HG03045 (cell line): Measurements from ENCODE around the gene TDRD12.

Experiments used
- ATAC-seq: cut with Tn5 transposase; IDR thresholded peaks from one replicate; pipeline ENCODE4 v1.9.1; 2021; ENCODE audit warnings: mild to moderate bottlenecking, moderate library complexity; ENCODE audit not compliant: unreplicated experiment

Gene TDRD12

GRCh38 chr19:32719611-32720059 is at the start of gene TDRD12:
TDRD12 (plus strand) TSS chr19:32719767; CDS start chr19:32720073, 306 bp downstream.
- ATAC-seq = no peak

GRCh38 chr19:32671883-32672593 is 47.5 kb upstream of the TDRD12 start:
- ATAC-seq = no peak

GRCh38 chr19:32672841-32673240 is 46.7 kb upstream of the TDRD12 start:
- ATAC-seq = no peak

GRCh38 chr19:32673573-32673972 is 46.0 kb upstream of the TDRD12 start:
- no peak for ATAC-seq

- no peak for ATAC-seq
Measured at GRCh38 chr19:32674153-32674930, 45.2 kb upstream of the TDRD12 start.

- ATAC-seq = peak; percentile 97
Measured at GRCh38 chr19:32674931-32675719, 44.4 kb upstream of the TDRD12 start, which contains the start of gene ANKRD27. ANKRD27 (minus strand) TSS chr19:32675180; CDS start chr19:32659015, 16,165 bp downstream.

- ATAC-seq = peak; percentile 34
Measured at GRCh38 chr19:32675720-32676185, 43.8 kb upstream of the TDRD12 start, which contains the start of gene RGS9BP. RGS9BP (plus strand) TSS chr19:32675848; CDS start chr19:32676264, 416 bp downstream.

- ATAC-seq = no peak
Measured at GRCh38 chr19:32676186-32676894, 43.2 kb upstream of the TDRD12 start.

- ATAC-seq = no peak
Measured at GRCh38 chr19:32676895-32677359, 42.6 kb upstream of the TDRD12 start.

- ATAC-seq = no peak
Measured at GRCh38 chr19:32677657-32678056, 41.9 kb upstream of the TDRD12 start.

GRCh38 chr19:32680986-32681385 is 38.6 kb upstream of the TDRD12 start:
- ATAC-seq = no peak

GRCh38 chr19:32682317-32682716 is 37.2 kb upstream of the TDRD12 start:
- no peak for ATAC-seq

GRCh38 chr19:32686847-32687475 is 32.6 kb upstream of the TDRD12 start:
- ATAC-seq = no peak

GRCh38 chr19:32687681-32688080 is 31.9 kb upstream of the TDRD12 start:
- ATAC-seq = no peak

GRCh38 chr19:32688311-32688710 is 31.3 kb upstream of the TDRD12 start:
- no peak for ATAC-seq

GRCh38 chr19:32691291-32691951 is 28.1 kb upstream of the TDRD12 start, which contains the start of gene NUDT19:
NUDT19 (plus strand) TSS chr19:32691821; CDS start chr19:32691961, 140 bp downstream.
- peak; percentile 93 for ATAC-seq

- ATAC-seq = peak; percentile 51
Measured at GRCh38 chr19:32691952-32692726, 27.4 kb upstream of the TDRD12 start.

GRCh38 chr19:32692727-32693061 is 26.9 kb upstream of the TDRD12 start:
- no peak for ATAC-seq
